SH-SY5Y (cell line): ENCODE measurements around the gene RNF149.

ENCODE experiments used
- GATA2 ChIP-seq: IDR thresholded peaks from 2 replicates; pipeline ENCODE4 v1.6.1; 2011; ENCODE audit warnings: mild to moderate bottlenecking, low read depth, low read length
- GATA3 ChIP-seq: IDR thresholded peaks from 2 replicates; pipeline ENCODE4 v1.6.1; 2011; ENCODE audit warnings: low read depth, mild to moderate bottlenecking, low read length, moderate library complexity

RNF149 gene

DNA sequence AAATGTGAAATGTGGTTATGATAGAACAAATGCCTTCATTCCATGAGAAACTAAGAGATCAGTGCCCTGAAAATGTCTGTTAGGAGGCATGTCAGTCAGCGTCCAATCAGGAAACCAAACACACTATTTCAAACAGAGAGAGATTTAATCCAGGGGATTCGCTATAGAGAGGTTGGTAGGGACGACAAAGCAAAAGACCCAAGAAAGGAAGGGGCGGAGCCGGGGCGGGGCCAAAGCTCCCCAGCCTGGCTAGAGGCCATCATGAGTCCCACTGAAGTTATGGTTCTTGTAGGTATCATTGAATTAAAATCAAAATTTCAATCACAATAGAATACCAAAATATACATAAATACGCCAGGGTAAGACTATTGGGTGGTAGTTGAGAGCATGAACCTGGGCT is 32.9 kb upstream of the RNF149 start:
- no peak for TF ChIP-seq GATA2
- no peak for TF ChIP-seq GATA3

- no peak for TF ChIP-seq GATA3
These were observed 31.6 kb upstream of the RNF149 start for GRCh38 chr2:101340141-101340551.

DNA sequence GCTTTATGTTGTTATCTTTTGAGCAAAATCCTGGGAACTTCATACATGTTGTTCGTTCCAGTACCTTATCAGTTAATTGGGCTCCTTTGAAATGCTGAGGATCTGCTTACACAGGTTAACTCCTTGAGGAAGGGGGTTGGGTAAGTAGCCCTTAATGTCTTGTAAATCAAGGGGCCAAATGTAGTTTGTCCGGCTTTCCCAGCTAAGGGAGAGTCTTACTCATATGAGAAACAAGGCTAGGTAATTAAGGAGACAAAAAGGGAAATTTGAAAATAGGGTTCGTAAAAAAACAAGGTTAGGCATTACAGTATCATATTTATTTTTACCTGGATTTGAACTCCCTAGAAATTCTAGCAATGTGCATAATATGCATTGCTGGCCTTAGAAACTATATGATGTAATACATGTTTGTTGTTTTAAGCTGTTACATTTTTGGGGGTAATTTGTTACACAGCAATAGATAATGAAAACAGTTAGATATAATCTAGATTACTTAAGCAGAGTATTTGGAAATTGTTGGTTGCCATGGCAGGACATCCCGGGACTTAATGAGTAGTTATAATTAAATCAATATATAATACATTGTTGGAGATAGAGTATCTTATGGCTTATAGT is 30.9 kb upstream of the RNF149 start:
- TF ChIP-seq GATA2 (no peak), GATA3 (no peak)

- no peak for TF ChIP-seq GATA3
- TF ChIP-seq GATA2 = no peak
These were observed 29.4 kb upstream of the RNF149 start for GRCh38 chr2:101337877-101338276.

DNA sequence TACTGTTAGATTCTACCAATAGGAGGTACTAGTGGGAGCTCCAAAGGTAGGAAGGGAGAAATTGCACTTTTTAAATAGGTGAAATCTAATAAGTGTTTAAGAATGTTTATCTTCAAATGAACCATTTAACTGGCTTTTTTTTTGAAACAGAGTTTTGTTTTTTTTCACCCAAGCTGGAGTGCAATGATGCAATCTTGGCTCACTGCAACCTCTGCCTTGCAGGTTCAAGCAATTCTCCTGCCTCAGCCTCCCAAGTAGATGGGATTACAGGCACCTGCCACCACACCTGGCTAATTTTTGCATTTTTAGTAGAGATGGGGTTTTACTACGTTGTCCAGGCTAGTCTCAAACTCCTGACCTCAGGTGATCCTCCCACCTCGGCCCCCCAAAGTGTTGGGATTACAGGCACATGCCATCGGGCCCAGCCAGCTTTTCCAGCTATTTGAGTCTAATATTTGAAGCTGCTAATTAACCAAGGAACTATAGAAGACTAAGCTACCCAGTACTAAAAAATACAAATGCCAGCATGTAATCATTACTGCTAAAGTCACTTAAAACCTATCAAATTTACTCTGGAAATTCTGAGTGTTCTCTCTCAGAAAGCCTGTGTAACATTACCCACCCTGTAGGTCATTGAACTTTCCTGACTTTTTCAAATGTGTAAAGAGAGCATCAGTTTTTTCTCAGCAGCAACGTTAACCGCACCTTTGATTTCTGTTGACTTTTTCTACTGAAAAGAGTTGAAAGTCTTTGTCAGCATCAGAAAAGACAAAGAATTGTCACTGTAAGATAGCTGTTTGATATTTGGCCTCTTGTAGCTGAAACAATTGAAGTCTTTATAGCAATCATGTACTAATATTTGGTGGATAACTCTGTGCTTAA is 24.6 kb upstream of the RNF149 start:
- no peak for TF ChIP-seq GATA2
- no peak for TF ChIP-seq GATA3

DNA sequence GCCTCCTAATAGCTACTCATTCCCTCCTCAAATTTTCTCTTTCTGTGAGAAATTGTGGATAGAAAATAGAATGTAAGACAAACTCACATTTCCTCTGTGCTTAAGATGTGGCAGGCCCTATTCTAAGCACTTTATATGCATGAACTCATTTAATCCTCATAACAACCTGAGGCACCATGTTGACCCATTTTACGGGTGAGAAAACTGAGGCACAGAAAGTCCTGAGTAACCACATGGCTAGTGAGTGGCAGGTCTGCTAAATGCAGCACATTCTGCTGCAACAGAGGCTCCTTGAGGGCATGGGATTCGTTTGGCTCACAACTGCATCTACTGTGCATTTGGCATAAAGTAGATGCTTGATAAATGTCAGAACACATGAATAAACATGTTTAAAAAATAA is 22.7 kb upstream of the RNF149 start:
- TF ChIP-seq GATA3 = no peak
- TF ChIP-seq GATA2 = no peak

- TF ChIP-seq GATA3 = no peak
- no peak for TF ChIP-seq GATA2
These were observed 21.9 kb upstream of the RNF149 start for GRCh38 chr2:101330253-101330933.

DNA sequence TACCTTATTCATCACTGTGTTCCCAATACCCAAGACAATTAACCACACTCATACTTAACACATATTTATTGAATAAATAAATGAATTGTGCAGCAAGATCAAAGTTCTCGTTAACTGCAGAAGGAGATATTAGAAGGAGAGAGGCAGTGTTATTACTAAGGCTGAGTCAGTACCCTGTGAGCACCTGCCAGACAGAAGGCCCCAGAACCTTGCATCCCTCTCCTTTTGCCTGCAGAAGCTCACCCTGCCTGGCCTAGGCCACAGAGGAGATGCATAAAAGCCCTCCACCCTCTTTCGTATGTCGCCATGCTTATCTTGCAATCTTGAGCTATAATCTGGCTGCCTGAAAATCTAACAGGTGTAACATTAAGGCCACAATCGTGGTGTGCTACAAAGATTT is 20.5 kb upstream of the RNF149 start:
- peak; percentile 32; the same call in 1 of the 2 replicates for TF ChIP-seq GATA2
- 0 out of 2 replicates have a peak, but pooled peaks have one; percentile 17 for TF ChIP-seq GATA3

- TF ChIP-seq GATA3 (no peak), GATA2 (no peak)
These were observed 20.0 kb upstream of the RNF149 start for GRCh38 chr2:101328474-101329007.

DNA sequence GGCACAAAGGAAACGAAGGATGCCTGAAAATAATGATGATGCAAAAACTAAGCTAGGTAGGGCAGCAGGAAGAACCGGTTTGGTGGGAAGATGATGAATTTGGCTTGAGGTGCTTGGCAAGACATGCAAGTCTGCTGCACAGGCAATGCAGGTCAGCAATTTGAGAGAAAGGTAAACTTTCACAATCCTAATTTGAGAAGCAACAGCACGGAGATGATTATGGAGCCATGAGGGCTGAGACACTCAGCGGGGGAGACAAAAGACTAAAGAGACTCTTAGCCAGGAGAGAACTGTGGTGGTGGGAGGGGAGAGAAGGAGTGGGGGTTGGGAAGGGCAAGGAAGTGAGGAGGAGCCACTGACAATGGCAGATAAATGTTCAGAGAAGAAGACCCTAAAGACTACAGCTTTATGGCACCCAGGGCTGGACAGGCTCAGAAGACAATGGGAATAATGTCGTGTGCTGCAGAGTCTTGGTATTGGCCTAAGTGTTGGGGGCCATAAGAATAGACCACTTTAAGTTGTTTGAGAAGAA is 19.4 kb upstream of the RNF149 start:
- TF ChIP-seq GATA3 (no peak), GATA2 (no peak)

GRCh38 chr2:101325425-101325824 is 16.9 kb upstream of the RNF149 start:
- TF ChIP-seq GATA2 = no peak
- TF ChIP-seq GATA3 = no peak

DNA sequence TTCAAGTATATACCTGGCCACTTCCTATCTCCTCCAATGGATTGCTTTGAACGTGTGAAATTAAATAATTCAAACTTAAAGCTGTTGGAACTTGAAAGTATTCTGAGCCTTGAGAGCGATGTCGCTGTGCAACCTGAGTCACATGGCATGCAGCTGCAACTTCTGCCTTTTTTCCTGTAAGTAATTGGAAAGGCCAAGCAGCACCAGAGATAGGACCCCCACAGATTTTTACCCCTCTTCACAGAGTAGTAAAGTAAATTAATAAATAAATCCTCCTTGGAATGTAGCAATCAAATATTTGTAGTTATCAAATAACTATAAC is 3.2 kb upstream of the RNF149 start:
- TF ChIP-seq GATA3 (no peak), GATA2 (no peak)

DNA sequence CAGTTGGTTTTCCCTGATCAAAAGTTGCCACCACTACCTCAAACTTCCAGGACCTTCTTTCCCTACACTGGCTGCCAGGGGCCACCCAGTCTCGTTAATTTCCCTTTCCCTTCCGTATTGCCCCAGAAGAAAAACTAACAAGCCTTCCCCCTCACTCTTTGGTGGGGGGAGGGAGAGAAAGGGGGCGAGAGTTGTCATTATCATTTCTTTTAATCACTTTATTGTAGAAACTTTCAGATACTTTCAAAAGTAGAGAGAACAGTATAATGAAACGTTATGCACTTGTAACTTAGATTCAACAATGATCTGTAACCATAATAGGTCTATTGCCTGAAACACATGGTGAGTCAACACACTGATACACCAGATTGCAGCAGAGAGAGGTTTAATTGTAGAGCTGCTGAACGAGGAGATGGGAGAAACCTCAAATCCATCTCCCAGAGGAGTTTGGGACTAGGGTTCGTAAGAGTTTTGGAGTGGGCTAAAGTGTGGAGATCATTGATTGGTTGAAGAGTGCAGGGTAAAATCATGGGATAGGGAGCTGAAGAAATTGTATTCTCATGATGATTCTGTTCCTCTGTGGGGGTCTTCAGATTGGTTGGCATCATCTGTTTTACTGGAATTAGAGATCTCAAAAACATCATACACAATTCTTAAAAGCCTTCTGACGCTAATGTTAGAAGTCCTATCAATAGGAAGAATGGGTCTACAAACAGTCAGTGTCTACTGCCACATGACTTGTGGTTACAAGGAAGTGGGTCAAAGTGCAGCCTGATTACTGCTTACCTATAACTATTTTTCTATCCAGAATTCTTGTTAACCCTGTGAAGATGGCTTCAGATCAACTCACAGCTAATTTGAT is 2.6 kb upstream of the RNF149 start:
- no peak for TF ChIP-seq GATA3
- no peak for TF ChIP-seq GATA2
